RKO (cell line): ENCODE measurements around the gene DXO.
"Not testable (repeated sequence)": the region's sequence is repeated elsewhere in the genome, so short reads cannot be mapped to it uniquely, and the experiment has no call there.

ENCODE experiments used
- DNase-seq: peaks from one replicate; pipeline ENCODE4 v3.0.0-alpha.2; 2016; ENCODE audit warnings: low spot score

DXO gene

DNA sequence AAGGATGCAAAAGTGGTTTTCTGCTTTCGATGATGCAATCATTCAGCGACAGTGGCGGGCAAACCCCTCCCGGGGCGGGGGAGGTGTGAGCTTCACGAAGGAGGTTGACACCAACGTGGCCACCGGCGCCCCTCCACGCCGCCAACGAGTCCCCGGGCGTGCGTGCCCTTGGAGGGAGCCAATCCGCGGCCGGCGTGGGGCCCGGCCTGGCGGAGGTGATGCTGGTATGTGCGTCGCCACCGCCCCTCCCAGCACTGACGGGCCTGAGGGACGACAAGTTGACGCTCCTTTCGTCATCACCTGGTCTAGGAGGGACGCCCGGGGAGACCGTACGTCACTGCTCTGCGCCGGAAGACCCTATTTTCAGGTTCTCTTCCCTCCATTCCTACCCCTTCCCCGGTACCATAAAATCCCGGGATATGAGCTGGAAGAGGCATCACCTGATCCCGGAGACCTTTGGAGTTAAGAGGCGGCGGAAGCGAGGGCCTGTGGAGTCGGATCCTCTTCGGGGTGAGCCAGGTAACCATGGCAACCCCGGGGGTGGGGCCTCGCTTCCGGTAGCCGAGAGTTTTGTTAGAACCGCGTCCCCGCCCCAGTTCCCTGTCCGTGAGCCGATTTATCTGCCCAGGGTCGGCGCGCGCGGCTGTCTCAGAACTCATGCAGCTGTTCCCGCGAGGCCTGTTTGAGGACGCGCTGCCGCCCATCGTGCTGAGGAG lies at the start of gene DXO:
Gene DXO, minus strand, starts transcription at position 146 of the 716 bp plus-strand sequence. CDS start 463 bp downstream, outside the sequence.
- peak; percentile 98 for DNase-seq

DNA sequence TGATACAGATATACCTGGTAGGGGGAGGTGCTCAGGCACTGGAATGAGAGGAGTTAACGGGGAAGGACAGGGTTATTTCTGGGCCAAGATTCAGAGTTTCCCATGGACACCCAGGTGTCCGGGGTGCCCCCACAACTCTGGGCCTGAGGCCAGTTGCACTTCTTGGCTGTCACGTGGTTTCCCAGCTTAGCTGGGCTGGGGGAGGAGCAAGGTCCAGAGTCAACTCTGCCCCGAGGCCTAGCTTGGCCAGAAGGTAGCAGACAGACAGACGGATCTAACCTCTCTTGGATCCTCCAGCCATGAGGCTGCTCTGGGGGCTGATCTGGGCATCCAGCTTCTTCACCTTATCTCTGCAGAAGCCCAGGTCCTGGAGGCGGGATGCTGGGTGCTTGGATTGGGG lies 42.6 kb upstream of the DXO start, which contains the start of gene C4B:
Gene C4B, plus strand, starts transcription at position 249 of the 400 bp plus-strand sequence. Its CDS starts 51 bp downstream, at position 300.
- DNase-seq: not testable (repeated sequence)

DNA sequence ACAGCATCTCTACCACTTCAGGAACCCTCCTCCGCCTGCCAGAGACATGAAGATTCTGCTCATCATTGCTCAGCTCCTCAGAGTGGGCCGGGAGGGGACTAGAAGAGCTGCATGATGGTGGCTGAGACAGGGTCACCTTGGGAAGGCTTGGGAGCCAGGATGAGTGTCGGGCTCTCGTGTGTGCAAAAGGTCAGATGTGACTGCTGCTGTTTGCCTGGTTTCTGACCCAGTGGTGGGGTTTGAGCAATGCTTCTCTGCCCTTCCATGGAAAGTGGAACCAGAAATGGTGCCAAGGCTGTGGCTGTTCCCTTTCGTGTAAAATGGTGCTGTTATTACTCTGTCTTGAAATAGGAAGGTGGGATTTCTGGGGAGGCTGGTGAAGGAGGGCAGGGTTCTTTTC lies 41.8 kb upstream of the DXO start:
- not testable (repeated sequence) for DNase-seq

DNA sequence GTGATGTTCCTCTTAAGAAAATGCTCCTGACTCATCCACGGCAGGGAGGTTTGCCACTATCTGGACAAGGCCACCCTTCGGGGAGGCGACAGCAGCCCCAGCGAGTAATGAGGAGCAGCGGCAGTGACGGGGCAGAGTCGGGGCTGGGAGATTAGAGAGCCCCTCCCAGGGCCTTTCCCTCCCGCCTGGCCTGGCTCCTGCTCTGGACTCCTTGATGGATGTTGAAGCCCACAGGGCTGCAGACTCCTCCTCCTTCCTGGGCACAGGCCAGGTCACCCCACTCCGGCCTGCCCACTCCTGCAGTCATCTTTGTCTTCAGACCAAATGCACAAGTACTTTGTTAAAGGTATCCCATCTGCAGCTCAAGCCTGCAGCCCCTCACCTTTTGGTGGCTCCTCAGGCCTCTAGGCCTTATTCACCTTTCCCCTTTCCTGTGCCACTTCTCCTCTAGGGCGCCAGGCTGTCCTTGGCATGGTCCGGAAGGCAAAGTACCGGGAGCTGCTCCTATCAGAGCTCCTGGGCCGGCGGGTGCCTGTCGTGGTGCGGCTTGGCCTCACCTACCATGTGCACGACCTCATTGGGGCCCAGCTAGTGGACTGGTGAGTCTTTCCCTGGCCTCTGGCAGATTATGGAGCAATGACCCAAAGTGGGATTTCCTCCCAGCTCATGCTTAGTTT lies 41.1 kb upstream of the DXO start:
- not testable (repeated sequence) for DNase-seq

DNA sequence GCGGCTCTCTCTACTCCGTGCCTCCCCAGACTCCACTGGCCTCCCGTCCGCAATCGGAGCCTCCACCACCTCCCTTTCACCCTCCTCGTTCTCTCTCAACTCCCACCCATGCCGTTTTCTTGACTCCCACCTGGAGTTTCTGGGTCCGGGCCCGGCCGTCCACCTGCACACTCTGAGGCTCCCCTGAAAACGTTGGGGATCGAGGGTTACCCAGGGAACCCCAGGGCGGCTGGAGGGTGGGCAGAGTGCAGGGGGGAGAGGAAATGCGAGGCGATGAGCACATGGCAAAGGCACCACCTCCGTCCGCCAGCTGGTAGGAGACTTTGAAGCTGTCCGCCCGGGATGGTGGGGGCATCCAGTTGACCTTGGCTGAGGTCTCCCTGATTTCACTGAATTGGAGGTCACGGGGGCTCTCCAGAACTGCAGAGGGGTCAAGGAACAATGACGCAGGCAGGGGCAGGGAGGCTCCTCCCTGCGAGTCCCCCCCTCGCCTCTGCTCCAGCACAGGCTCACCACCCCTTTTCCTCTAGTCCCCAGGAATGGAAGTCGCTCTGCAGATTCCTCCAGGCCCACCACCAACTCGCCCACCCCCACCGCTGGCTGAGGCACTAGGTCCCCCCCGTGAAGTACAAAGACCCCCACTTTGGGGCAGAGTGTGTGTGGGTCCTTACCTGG lies 39.1 kb upstream of the DXO start:
- not testable (repeated sequence) for DNase-seq

DNA sequence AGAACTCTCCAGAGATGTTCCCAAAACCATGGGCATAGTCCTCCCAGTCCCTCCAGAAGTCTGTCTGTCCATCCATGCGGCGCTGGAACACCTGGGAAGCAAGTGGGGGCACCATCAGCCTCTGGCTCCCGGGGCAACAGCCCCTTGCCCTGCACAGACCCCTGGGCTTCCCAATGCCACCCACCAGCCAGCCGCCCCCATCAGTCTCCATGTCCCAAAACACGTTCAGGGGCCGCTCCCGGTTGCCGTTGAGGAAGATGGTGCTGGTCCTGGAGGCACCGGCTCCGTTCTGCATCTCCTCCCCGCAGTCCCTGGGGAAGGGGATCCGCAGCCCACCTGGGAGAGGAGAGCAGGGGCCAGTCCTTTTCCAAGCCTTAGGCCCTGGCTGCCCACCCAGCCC lies 37.6 kb upstream of the DXO start:
- DNase-seq: not testable (repeated sequence)

DNA sequence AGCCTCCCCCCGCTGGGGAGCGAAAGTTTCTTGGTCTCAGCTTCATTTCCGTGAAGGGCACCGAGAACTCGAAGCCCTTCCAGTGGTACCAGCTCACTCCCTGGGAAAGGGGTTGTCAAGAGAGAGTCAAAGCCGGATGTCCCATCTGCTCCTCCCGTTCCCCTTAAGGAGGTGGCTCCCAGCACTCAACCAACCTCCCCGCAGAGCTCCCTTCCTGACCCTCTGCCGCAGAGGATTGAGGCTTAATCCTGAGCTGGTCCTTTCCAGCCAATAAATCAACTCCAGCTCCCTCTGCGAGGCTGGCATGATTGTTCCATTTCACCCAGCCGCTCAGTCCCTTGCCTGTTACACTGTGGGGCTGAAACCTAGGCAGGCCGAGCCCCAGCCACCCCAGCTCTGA lies 36.7 kb upstream of the DXO start:
- not testable (repeated sequence) for DNase-seq

DNA sequence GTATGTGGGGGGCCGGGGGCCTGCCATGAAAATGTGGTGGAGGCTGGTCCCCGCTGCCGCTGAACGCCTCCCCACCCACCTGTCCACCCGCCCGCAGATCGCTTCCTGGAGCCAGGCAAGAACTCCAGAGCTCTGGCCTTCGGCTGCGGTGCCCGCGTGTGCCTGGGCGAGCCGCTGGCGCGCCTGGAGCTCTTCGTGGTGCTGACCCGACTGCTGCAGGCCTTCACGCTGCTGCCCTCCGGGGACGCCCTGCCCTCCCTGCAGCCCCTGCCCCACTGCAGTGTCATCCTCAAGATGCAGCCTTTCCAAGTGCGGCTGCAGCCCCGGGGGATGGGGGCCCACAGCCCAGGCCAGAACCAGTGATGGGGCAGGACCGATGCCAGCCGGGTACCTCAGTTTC lies 36.1 kb upstream of the DXO start:
- not testable (repeated sequence) for DNase-seq

DNA sequence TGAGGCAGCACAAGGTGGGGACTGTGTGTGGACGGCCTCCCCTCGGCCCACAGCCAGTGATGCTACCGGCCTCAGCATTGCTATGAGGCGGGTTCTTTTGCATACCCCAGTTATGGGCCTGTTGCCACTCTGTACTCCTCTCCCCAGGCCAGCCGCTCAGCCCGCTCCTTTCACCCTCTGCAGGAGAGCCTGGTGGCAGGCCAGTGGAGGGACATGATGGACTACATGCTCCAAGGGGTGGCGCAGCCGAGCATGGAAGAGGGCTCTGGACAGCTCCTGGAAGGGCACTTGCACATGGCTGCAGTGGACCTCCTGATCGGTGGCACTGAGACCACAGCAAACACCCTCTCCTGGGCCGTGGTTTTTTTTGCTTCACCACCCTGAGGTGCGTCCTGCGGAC lies 35.1 kb upstream of the DXO start:
- DNase-seq: not testable (repeated sequence)

DNA sequence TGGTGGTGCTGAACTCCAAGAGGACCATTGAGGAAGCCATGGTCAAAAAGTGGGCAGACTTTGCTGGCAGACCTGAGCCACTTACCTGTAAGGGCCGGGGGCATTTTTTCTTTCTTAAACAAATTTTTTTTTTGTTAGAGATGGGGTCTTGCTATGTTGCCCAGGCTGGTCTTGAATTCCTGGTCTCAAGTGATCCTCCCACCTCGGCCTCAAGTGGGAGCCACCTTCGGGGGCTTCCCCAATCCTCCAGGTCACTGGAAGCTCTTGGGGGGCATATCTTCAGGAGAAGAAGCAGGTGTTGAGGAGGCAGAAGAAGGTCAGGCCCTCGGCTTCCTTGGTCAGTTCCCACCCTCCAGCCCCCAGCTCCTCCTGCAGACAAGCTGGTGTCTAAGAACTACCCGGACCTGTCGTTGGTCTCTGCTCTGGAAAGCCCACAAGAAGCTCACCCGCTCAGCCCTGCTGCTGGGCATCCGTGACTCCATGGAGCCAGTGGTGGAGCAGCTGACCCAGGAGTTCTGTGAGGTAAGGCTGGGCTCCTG lies 34.1 kb upstream of the DXO start:
- not testable (repeated sequence) for DNase-seq

DNA sequence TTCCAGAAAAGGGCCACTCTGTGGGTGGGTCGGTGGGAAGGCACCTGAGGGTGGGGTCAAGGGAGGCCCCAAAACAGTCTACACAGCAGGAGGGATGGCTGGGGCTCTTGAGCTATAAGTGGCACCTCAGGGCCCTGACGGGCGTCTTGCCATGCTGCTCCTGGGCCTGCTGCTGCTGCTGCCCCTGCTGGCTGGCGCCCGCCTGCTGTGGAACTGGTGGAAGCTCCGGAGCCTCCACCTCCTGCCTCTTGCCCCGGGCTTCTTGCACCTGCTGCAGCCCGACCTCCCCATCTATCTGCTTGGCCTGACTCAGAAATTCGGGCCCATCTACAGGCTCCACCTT lies 33.6 kb upstream of the DXO start:
- not testable (repeated sequence) for DNase-seq

DNA sequence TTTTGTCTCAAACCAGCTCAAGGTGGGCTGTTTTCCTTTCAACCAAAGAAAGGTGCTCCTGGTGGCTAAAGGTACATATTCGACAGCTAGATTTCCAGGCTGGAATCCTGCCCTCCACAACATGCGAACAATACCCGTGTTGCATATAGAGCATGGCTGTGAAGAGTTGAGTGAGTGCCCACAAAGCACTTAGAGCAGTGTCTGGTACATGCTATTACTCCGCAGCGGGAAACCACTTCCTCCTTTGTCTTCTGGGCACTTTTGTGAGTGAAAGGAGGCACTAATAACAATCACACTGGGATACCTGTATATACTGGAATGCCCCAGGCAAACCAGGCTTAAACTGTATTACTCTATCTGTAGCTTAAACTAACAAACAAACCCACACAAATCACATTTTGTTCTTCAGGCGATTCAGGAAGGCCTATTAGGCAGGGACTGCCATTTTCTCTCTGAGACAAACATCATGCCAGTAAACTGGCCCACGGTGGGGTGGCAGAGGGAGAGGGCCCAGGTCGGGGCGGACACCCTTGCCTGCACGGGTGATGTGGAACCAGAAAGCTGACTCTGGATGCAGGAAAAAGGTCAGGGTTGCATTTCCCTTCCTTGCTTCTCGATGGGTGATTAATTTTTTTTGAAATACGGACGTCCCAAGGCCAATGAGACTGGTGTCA lies 33.1 kb upstream of the DXO start:
- not testable (repeated sequence) for DNase-seq

DNA sequence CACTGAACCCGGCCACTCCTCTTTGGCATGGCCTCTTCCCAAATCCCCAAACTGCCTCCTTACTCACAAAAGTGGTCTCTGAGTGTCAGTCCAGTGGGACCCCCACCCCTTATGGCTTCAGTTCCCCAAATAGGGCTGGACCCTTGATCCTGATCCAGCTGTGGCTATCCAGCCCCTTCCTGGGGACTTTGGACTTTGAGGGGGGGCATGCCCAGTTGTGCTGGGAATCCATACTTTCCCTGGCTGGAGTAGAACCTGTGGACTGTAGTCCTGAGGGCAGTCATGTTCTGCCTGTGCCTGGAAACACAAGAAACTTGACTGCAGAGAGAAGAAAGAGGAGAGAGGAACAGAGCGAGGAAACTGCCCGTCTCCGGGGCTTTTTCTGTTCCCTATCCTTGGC lies 32.5 kb upstream of the DXO start:
- not testable (repeated sequence) for DNase-seq

DNA sequence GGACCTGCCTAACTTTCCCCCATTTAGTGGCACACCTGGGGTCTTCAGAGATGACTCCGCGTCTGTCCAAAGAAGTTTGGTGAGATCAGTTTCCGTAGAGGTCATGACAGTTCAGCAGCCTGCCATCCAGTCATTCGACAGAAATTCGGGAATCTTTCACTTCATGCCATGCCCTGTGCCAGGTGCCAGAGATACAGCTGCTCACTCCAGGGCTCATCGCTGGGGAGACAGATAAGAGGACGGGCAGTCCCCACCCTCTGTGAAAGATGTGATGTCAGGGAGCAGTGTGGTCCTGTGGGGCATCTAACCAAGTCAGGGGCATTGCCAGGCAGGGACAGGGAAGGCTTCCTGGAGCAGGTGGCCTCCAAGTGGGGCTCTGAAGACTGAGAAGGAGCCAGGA lies 31.4 kb upstream of the DXO start:
- DNase-seq: not testable (repeated sequence)

DNA sequence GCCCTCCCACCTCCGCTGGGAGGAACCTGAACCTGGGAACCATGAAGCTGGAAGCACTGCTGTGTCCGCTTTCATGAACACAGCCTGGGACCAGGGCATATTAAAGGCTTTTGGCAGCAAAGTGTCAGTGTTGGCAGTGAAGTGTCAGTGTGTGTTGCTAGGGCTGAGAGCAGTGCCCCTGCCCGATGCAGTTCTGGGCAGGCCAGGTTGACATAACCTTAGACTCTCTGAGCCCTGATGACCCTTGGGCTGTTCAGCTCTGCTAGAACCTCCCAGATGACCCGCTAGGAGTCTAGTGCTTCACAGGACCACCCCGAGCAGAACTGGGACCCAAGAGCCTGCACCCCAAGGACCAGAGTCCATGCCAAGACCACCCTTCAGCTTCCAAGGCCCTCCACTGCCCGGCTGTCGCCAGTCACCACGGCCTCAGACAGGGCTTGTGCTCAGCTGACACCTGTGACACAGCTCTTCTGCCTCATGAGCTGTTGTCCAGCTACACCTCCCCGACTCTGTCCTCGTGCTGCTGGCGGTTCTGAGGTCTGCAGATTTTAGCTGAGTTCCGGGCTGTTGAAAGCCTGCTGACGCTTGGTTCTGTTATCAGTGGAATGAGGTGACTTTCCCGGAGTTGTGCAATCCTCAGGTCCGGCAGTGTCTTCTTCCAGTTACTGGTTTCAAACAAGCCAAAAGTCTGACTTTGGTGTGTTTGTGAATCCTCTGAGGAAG lies 30.8 kb upstream of the DXO start:
- DNase-seq: not testable (repeated sequence)

DNA sequence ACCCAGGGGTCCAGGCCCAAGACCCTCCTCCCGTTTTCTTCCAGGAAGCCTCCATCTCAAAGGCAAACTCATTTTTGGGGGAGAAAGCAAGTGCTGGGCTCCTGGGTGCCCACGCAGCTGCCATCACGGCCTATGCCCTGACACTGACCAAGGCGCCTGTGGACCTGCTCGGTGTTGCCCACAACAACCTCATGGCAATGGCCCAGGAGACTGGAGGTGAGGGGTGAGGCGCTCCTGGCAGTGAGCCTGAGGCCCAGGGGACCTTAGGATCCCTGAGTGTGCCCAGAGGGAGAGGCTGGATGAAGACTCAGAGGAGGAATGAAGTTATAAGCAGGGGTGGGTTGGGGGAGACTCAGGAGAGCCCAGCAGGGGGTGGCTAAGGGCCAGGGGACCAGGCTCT lies 24.4 kb upstream of the DXO start:
- DNase-seq: not testable (repeated sequence)

DNA sequence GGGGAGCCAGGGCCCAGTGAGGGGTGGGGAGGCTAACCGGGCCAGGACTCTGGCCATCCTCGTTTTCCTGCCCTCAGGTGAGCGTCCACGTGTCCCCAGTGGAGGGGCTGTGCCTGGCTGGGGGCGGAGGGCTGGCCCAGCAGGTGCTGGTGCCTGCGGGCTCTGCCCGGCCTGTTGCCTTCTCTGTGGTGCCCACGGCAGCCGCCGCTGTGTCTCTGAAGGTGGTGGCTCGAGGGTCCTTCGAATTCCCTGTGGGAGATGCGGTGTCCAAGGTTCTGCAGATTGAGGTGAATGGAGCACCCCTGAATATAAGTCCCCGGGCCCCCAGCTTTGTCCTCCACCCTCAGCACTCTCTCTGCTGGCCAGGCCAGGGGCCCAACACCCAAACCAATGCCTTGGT lies 22.5 kb upstream of the DXO start:
- DNase-seq: not testable (repeated sequence)

DNA sequence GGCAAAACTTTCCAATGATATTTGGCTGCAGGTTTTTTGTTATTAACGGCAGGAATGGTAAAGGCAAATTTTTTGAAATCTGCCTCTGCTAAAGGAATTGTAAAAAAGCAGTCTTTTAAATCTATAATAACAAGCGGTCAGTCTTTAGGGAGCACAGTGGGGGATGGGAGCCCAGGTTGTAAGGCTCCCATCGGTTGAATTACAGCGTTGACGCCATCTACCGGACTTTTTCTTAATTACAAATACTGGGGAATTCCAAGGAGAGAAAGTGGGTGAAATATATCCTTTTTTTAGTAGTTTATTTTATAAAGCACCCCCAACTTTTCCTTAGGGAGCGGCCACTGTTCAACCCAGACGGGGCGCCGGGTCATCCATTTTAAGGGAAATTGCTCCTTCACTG lies 17.4 kb upstream of the DXO start:
- DNase-seq: not testable (repeated sequence)

DNA sequence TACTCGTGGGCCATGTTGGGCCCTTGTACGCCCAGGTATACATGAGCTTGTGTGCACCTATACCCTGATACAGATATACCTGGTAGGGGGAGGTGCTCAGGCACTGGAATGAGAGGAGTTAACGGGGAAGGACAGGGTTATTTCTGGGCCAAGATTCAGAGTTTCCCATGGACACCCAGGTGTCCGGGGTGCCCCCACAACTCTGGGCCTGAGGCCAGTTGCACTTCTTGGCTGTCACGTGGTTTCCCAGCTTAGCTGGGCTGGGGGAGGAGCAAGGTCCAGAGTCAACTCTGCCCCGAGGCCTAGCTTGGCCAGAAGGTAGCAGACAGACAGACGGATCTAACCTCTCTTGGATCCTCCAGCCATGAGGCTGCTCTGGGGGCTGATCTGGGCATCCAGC lies 9.8 kb upstream of the DXO start, which contains the start of gene C4A:
Gene C4A, plus strand, starts transcription at position 314 of the 400 bp plus-strand sequence. Its CDS starts 51 bp downstream, at position 365.
- DNase-seq: not testable (repeated sequence)

DNA sequence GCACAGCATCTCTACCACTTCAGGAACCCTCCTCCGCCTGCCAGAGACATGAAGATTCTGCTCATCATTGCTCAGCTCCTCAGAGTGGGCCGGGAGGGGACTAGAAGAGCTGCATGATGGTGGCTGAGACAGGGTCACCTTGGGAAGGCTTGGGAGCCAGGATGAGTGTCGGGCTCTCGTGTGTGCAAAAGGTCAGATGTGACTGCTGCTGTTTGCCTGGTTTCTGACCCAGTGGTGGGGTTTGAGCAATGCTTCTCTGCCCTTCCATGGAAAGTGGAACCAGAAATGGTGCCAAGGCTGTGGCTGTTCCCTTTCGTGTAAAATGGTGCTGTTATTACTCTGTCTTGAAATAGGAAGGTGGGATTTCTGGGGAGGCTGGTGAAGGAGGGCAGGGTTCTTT lies 9.1 kb upstream of the DXO start:
- DNase-seq: not testable (repeated sequence)

DNA sequence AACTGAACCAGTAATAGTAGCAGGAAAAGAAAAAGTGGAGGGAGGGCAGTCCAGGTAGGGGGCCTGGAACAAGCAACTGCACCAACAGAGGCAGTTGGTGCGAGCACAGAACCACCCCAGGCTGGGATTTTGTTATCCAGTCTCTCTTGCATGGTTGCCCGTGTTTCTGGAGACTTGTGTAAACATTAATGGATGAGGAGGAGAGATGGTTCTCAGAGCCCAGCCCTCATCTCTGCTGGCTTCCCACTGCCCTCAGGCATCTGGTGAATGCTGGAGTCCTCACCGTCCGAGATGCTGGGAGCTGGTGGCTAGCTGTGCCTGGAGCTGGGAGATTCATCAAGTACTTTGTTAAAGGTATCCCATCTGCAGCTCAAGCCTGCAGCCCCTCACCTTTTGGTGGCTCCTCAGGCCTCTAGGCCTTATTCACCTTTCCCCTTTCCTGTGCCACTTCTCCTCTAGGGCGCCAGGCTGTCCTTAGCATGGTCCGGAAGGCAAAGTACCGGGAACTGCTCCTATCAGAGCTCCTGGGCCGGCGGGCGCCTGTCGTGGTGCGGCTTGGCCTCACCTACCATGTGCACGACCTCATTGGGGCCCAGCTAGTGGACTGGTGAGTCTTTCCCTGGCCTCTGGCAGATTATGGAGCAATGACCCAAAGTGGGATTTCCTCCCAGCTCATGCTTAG lies 8.4 kb upstream of the DXO start:
- not testable (repeated sequence) for DNase-seq
